Testis (tissue), 2 donors: ENCODE results near the gene GLCE.

Source experiments
- CTCF ChIP-seq, 3 experiments: fragments of 450-650 bp in 2 of 3; fragments of 200-600 bp in 1 of 3; sonication (generic) in 1 of 3; IDR thresholded peaks; one replicate each; pipeline ENCODE4 v1.5.1; 2016 to 2019; ENCODE audit warnings: antibody characterized with exemption in 3 of 3, mild to moderate bottlenecking in 2 of 3, moderate library complexity in 1 of 3
- POLR2A ChIP-seq: fragments of 450-650 bp; IDR thresholded peaks from one replicate; pipeline ENCODE4 v1.6.1; 2017; ENCODE audit warnings: antibody characterized with exemption, mild to moderate bottlenecking, moderate library complexity

- TF ChIP-seq CTCF (IDR thresholded peaks at IDR 0.05) (no peak), POLR2A (no peak)
Observed at GRCh38 chr15:69159805-69160140, 662 bp upstream of the GLCE start.
